Measurements from ENCODE around the gene TPSD1.

GRCh38 chr16:1215574-1216295, 40.1 kb upstream of the TPSD1 start:
- TF ChIP-seq EP300 (IDR thresholded peaks at IDR 0.05) (no peak), POLR2AphosphoS5 (IDR thresholded peaks at IDR 0.05) (no peak), POLR2A (IDR thresholded peaks at IDR 0.05) (no peak), CTCF (IDR thresholded peaks at IDR 0.05) (no peak)

Measured in stomach (tissue), 4 donors.